AG09319 (cell line): ENCODE data around the gene PLEKHA3.

Experiments
- DNase-seq: peaks from one replicate; pipeline ENCODE4 v3.0.0-alpha.2; 2010; ENCODE audit warnings: low read depth; ENCODE audit errors: extremely low read depth
- CTCF ChIP-seq: IDR thresholded peaks from 2 replicates; pipeline ENCODE4 v1.5.1; 2011; ENCODE audit warnings: low read depth, mild to moderate bottlenecking, inconsistent platforms, low read length, moderate library complexity

The PLEKHA3 gene

GRCh38 chr2:178479275-178479616 is 1.0 kb upstream of the PLEKHA3 start:
- TF ChIP-seq CTCF: no peak
- DNase-seq: no peak

- TF ChIP-seq CTCF: no peak
- no peak for DNase-seq
Observed at GRCh38 chr2:178479758-178480226, 465 bp upstream of the PLEKHA3 start.

- DNase-seq: no peak
- TF ChIP-seq CTCF: no peak
Observed at GRCh38 chr2:178482437-178482836, 2.2 kb downstream of the PLEKHA3 start.

GRCh38 chr2:178484245-178485041 is 4.2 kb downstream of the PLEKHA3 start:
- no peak for TF ChIP-seq CTCF
- DNase-seq: no peak

GRCh38 chr2:178485356-178485755 is 5.1 kb downstream of the PLEKHA3 start:
- no peak for TF ChIP-seq CTCF
- peak; percentile 39 for DNase-seq

GRCh38 chr2:178491612-178492011 is 11.4 kb downstream of the PLEKHA3 start:
- DNase-seq: no peak
- TF ChIP-seq CTCF: no peak

GRCh38 chr2:178496049-178496448 is 15.8 kb downstream of the PLEKHA3 start:
- no peak for DNase-seq
- no peak for TF ChIP-seq CTCF
